ENCODE data around the gene IL1B. TPM values are rescaled to one million over a fixed set of nuclear protein-coding genes. Genes with fewer than 3 reads are reported as not detected.

The IL1B gene
- total RNA-seq, 1 donor from 2014 or later = not detected

DNA sequence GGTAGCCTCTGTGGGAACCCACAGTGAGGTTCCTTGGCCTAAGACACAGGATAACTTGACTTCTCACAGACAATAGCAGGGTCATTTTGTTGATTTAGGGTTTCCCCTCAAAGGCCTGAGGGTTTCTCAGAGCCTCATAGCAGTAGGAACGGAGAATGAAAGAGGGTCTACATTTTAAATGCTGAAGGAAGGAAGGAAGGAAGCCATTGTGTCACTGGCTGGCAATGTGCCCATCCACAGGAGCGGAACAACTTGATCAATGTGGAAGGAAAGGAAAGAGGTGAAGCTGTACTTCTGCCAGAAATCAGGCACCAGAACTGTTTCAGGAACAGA, 5.1 kb downstream of the IL1B start:
- Histone ChIP-seq H3K27me3 (no peaks in the 10 kb centered on the region), H3K36me3 (no peaks in the 10 kb centered on the region), H4K20me1 (ENCODE audit: low read depth) (no peaks in the 10 kb centered on the region), H2AFZ (replicated peaks) (no peak overlapping the region), H3K4me2 (no peak overlapping the region), H3K9me3 (ENCODE audit: low read depth) (no peaks in the 10 kb centered on the region), H3F3A (ENCODE audit: low read depth) (no peaks in the 10 kb centered on the region), H3K4me1 (peaks cover 4% of the 10 kb centered on the region), H3K79me2 (ENCODE audit: low read depth) (no peaks in the 10 kb centered on the region), H3K27ac (no peak overlapping the region), H3K9ac (no peak overlapping the region), H3K4me3 (no peak overlapping the region)
- no peaks in the 10 kb centered on the region for H3K36me3 Mint-ChIP-seq
- DNase-seq (ENCODE audit: low spot score) = no peak
- H3K4me1 Mint-ChIP-seq = peaks cover 4% of the 10 kb centered on the region
- TF ChIP-seq EZH2 (IDR thresholded peaks at IDR 0.05) = no peak
- TF ChIP-seq, protein P1, sequence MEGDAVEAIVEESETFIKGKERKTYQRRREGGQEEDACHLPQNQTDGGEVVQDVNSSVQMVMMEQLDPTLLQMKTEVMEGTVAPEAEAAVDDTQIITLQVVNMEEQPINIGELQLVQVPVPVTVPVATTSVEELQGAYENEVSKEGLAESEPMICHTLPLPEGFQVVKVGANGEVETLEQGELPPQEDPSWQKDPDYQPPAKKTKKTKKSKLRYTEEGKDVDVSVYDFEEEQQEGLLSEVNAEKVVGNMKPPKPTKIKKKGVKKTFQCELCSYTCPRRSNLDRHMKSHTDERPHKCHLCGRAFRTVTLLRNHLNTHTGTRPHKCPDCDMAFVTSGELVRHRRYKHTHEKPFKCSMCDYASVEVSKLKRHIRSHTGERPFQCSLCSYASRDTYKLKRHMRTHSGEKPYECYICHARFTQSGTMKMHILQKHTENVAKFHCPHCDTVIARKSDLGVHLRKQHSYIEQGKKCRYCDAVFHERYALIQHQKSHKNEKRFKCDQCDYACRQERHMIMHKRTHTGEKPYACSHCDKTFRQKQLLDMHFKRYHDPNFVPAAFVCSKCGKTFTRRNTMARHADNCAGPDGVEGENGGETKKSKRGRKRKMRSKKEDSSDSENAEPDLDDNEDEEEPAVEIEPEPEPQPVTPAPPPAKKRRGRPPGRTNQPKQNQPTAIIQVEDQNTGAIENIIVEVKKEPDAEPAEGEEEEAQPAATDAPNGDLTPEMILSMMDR (IDR thresholded peaks at IDR 0.05) = no peak
- no peak for TF ChIP-seq EZH2phosphoT487 (IDR thresholded peaks at IDR 0.05)
- no peak overlapping the region for H3K27ac Mint-ChIP-seq
- H3K27me3 Mint-ChIP-seq (ENCODE audit: insufficient read depth, low read depth) = peaks cover 2% of the 10 kb centered on the region
- H3K4me3 Mint-ChIP-seq = no peak overlapping the region
- H3K9me3 Mint-ChIP-seq = no peaks in the 10 kb centered on the region

DNA sequence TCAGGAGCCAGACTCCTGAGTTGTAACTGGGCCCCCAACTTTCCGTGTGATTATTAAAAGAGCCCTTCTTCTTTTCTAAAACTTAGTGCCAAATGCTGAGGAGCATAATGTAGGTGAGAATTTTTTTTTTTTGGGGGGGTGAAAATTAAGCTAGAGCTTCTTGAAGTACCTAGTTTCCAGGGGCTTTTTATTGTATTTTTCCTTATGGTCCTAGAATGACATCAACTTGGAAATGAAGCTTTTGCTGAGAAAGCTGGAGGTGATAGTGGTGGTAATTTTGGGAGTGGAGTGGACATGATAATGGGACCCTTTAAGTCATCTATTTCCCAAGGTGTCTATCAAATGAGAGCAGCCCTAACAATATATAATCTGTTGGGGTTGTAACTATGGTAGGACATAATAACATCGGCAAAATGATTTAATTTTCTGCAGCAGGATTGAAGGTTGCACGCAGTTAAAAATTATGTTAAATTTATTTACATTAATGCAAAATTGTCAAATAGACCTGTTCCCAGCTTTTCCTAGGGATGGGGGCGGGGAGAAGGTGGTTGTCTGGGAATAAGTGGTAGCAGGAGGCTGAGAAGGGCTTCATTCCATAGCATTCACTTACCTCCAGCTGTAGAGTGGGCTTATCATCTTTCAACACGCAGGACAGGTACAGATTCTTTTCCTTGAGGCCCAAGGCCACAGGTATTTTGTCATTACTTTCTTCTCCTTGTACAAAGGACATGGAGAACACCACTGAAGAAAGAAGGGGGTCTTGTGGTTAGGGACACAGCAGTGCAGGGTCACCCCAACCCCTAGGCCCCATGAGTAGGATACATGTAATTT, 5.7 kb downstream of the IL1B start:
- H3K79me2 ChIP-seq (ENCODE audit: low read depth) = no peaks in the 10 kb centered on the region
- H3K9ac ChIP-seq = no peak overlapping the region
- no peaks in the 10 kb centered on the region for H3F3A ChIP-seq (ENCODE audit: low read depth)
- H3K27me3 ChIP-seq = no peaks in the 10 kb centered on the region
- Mint-ChIP-seq H3K9me3 (no peaks in the 10 kb centered on the region), H3K27me3 (ENCODE audit: insufficient read depth, low read depth) (peaks cover 2% of the 10 kb centered on the region), H3K27ac (no peak overlapping the region), H3K4me3 (no peak overlapping the region), H3K4me1 (peaks cover 4% of the 10 kb centered on the region), H3K36me3 (no peaks in the 10 kb centered on the region)
- H3K27ac ChIP-seq = no peak overlapping the region
- no peaks in the 10 kb centered on the region for H4K20me1 ChIP-seq (ENCODE audit: low read depth)
- DNase-seq (ENCODE audit: low spot score) = no peak
- no peaks in the 10 kb centered on the region for H3K36me3 ChIP-seq
- no peaks in the 10 kb centered on the region for H3K9me3 ChIP-seq (ENCODE audit: low read depth)
- H3K4me2 ChIP-seq = no peak overlapping the region
- no peak overlapping the region for H3K4me3 ChIP-seq
- peaks cover 4% of the 10 kb centered on the region for H3K4me1 ChIP-seq
- no peak overlapping the region for H2AFZ ChIP-seq (replicated peaks)
- TF ChIP-seq, protein P1 (IDR thresholded peaks at IDR 0.05) = no peak
- TF ChIP-seq EZH2phosphoT487 (IDR thresholded peaks at IDR 0.05) (no peak), EZH2 (IDR thresholded peaks at IDR 0.05) (no peak)

DNA sequence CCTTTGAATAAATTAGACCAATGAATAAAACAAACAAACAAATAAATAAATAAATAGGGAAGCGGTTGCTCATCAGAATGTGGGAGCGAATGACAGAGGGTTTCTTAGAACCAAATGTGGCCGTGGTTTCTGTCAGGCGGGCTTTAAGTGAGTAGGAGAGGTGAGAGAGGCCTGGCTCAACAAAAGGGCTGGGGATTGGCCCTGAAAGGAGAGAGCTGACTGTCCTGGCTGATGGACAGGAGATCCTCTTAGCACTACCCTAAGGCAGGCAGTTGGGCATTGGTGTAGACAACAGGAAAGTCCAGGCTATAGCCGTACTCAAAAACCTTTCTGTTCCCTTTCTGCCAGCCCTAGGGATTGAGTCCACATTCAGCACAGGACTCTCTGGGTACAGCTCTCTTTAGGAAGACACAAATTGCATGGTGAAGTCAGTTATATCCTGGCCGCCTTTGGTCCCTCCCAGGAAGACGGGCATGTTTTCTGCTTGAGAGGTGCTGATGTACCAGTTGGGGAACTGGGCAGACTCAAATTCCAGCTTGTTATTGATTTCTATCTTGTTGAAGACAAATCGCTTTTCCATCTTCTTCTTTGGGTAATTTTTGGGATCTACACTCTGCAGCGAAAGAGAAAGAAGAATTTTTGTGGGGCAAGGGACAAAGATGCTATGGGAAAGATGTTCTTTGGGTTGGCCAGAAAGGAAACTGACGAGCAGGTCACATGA, 6.5 kb downstream of the IL1B start:
- H3K9me3 ChIP-seq (ENCODE audit: low read depth) = no peaks in the 10 kb centered on the region
- H3K27me3 ChIP-seq = no peaks in the 10 kb centered on the region
- TF ChIP-seq EZH2phosphoT487 (IDR thresholded peaks at IDR 0.05) = no peak
- no peak for TF ChIP-seq EZH2 (IDR thresholded peaks at IDR 0.05)
- DNase-seq (ENCODE audit: low spot score) = no peak
- H3K4me1 ChIP-seq = no peaks in the 10 kb centered on the region
- no peak overlapping the region for H3K4me3 ChIP-seq
- Mint-ChIP-seq H3K36me3 (no peaks in the 10 kb centered on the region), H3K4me3 (no peak overlapping the region), H3K4me1 (peaks cover 4% of the 10 kb centered on the region), H3K27ac (no peak overlapping the region), H3K27me3 (ENCODE audit: insufficient read depth, low read depth) (peaks cover 2% of the 10 kb centered on the region), H3K9me3 (no peaks in the 10 kb centered on the region)
- H3K4me2 ChIP-seq = no peak overlapping the region
- no peaks in the 10 kb centered on the region for H3K79me2 ChIP-seq (ENCODE audit: low read depth)
- no peak overlapping the region for H2AFZ ChIP-seq (replicated peaks)
- H4K20me1 ChIP-seq (ENCODE audit: low read depth) = no peaks in the 10 kb centered on the region
- no peaks in the 10 kb centered on the region for H3F3A ChIP-seq (ENCODE audit: low read depth)
- no peaks in the 10 kb centered on the region for H3K36me3 ChIP-seq
- no peak overlapping the region for H3K9ac ChIP-seq
- no peak overlapping the region for H3K27ac ChIP-seq

Measured in neural progenitor cell (in vitro differentiated cells).